Measurements from ENCODE around the gene GCK.
"Not testable (repeated sequence)": the region's sequence is repeated elsewhere in the genome, so short reads cannot be mapped to it uniquely, and the experiment has no call there.

The GCK gene

GRCh38 chr7:44141221-44141850 is 47.9 kb downstream of the GCK start, which contains the start of gene MYL7:
MYL7 (minus strand) TSS chr7:44141332; CDS start chr7:44141305, 27 bp downstream.
- no peak for DNase-seq (ENCODE audit: low read depth)

- no peak for DNase-seq (ENCODE audit: low read depth)
Observed at GRCh38 chr7:44140341-44140740, 48.9 kb downstream of the GCK start.

GRCh38 chr7:44139311-44140010 is 49.8 kb downstream of the GCK start:
- no peak for DNase-seq (ENCODE audit: low read depth)

GRCh38 chr7:44138698-44139097 is 50.5 kb downstream of the GCK start:
- DNase-seq (ENCODE audit: low read depth), result no peak

GRCh38 chr7:44136731-44137130 is 52.5 kb downstream of the GCK start:
- no peak for DNase-seq (ENCODE audit: low read depth)

- no peak for DNase-seq (ENCODE audit: low read depth)
Observed at GRCh38 chr7:44134943-44135628, 54.2 kb downstream of the GCK start.

- no peak for DNase-seq (ENCODE audit: low read depth)
Observed at GRCh38 chr7:44133295-44133694, 55.9 kb downstream of the GCK start.

- no peak for DNase-seq (ENCODE audit: low read depth)
Observed at GRCh38 chr7:44132039-44132438, 57.2 kb downstream of the GCK start.

- DNase-seq (ENCODE audit: low read depth), result peak; percentile 37
Observed at GRCh38 chr7:44131173-44132029, 57.8 kb downstream of the GCK start.

- DNase-seq (ENCODE audit: low read depth), result no peak
Observed at GRCh38 chr7:44128721-44129582, 60.3 kb downstream of the GCK start.

- DNase-seq (ENCODE audit: low read depth), result no peak
Observed at GRCh38 chr7:44127161-44127560, 62.1 kb downstream of the GCK start.

GRCh38 chr7:44126574-44126973 is 62.7 kb downstream of the GCK start:
- not testable (repeated sequence) for DNase-seq (ENCODE audit: low read depth)

GRCh38 chr7:44124822-44125202 is 64.4 kb downstream of the GCK start:
- DNase-seq (ENCODE audit: low read depth), result no peak

GRCh38 chr7:44123190-44124003 is 65.8 kb downstream of the GCK start, which contains the start of gene POLD2:
POLD2 (minus strand) TSS chr7:44123548; CDS start chr7:44122053, 1,495 bp downstream.
- DNase-seq (ENCODE audit: low read depth), result peak; percentile 99

- no peak for DNase-seq (ENCODE audit: low read depth)
Observed at GRCh38 chr7:44122529-44122928, 66.7 kb downstream of the GCK start.

GRCh38 chr7:44121761-44122420 is 67.3 kb downstream of the GCK start:
- no peak for DNase-seq (ENCODE audit: low read depth)

GRCh38 chr7:44120395-44120794 is 68.8 kb downstream of the GCK start:
- no peak for DNase-seq (ENCODE audit: low read depth)

- no peak for DNase-seq (ENCODE audit: low read depth)
Observed at GRCh38 chr7:44119829-44120380, 69.3 kb downstream of the GCK start.

GRCh38 chr7:44117801-44118429 is 71.3 kb downstream of the GCK start:
- no peak for DNase-seq (ENCODE audit: low read depth)

Measured in ELR (cell line).